Ecto neural progenitor cell (in vitro differentiated cells): Measurements from ENCODE around the gene ST7L.
"Not testable (repeated sequence)": the region's sequence is repeated elsewhere in the genome, so short reads cannot be mapped to it uniquely, and the experiment has no call there.

ENCODE experiments used
- DNase-seq: peaks from one replicate; pipeline ENCODE4 v3.0.0-alpha.2; 2018; ENCODE audit warnings: low spot score

ST7L gene

GRCh38 chr1:112492076-112492475 lies 126.9 kb downstream of the ST7L start:
- no peak for DNase-seq

- no peak for DNase-seq
Observed at GRCh38 chr1:112488141-112488540, 130.8 kb downstream of the ST7L start.

GRCh38 chr1:112487686-112488085 lies 131.3 kb downstream of the ST7L start:
- not testable (repeated sequence) for DNase-seq

GRCh38 chr1:112486063-112486462 lies 132.9 kb downstream of the ST7L start:
- DNase-seq, result not testable (repeated sequence)

GRCh38 chr1:112478314-112478713 lies 140.6 kb downstream of the ST7L start:
- DNase-seq, result no peak

GRCh38 chr1:112477550-112477949 lies 141.4 kb downstream of the ST7L start:
- DNase-seq, result no peak
